ENCODE data around the gene CEP89.

CEP89 gene

GRCh38 chr19:32831611-32832010, 140.1 kb downstream of the CEP89 start:
- DNase-seq, result no peak

- no peak for DNase-seq
Measured at GRCh38 chr19:32830231-32831014, 141.3 kb downstream of the CEP89 start.

GRCh38 chr19:32829345-32829896, 142.3 kb downstream of the CEP89 start:
- DNase-seq, result no peak

GRCh38 chr19:32828643-32829344, 143.0 kb downstream of the CEP89 start:
- DNase-seq, result no peak

- no peak for DNase-seq
Measured at GRCh38 chr19:32828139-32828538, 143.6 kb downstream of the CEP89 start.
